Measurements from ENCODE around the gene ZNRF2.
A peak's percentile ranks its signal among the peaks of the same experiment; 100 is the strongest.
"Not testable (repeated sequence)": the region's sequence is repeated elsewhere in the genome, so short reads cannot be mapped to it uniquely, and the experiment has no call there.

ZNRF2 gene

DNA sequence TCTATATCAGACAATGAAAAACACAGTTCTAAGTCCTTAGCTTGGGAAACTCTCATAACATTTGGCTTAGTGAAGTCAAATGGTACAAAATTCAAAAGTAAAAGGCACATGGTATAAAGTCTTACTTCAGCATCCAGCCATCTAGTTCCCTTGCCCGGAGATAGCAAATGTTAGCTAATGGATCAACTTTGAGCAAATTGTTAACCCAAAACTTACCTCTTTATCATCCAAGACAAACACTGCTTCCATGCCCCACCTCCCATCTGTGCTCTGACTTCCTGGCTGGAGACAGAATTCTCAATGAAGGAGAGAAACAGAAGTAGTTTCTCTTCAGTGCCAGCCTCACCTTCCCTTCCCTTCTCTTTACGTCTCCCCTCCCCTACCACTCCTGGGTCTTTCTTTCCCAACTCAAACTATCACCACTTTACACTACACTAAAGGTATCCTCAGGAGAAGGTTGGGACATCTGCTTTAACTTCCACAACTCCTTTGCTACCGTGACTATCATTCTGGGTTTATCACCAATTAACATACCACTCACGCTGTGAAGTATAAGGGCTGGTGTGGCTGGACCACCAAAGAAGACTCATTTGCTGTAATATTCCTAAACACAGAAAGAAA is 21.2 kb upstream of the ZNRF2 start:
- DNase-seq = no peak

DNA sequence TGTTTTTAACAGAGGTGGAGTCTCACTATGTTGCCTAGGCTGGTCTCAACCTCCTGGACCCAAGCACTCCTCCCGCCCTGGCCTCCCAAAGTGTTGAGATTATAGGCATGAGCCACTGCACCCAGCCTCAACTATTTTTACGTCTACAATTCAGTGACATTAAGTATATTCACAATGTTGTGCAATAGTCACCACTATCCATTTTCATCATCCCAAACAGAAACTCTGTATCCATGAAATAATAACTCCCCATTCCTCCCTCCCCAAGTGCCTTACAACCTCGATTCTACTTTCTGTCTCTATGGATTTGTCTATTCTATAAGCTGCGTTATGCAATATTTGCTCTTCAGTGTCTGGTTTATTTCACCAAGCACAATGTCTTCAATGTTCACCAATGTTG is 20.3 kb upstream of the ZNRF2 start:
- DNase-seq = no peak

DNA sequence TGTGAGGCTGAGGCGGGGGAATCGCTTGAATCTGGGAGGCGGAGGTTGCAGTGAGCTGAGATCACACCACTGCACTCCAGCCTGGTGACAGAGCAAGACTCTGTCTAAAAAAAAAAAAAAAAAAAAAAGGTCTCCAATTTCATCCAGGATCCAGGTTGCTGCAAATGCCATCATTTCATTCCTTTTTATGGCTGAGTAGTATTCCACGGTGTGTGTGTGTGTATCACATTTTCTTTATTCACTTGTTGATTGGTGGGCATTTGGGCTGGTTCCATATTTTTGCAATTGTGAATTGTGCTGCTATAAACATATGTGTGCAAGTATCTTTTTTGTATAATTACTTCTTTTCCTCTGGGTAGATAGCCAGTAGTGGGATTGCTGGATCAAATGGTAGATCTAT is 19.2 kb upstream of the ZNRF2 start:
- not testable (repeated sequence) for DNase-seq

DNA sequence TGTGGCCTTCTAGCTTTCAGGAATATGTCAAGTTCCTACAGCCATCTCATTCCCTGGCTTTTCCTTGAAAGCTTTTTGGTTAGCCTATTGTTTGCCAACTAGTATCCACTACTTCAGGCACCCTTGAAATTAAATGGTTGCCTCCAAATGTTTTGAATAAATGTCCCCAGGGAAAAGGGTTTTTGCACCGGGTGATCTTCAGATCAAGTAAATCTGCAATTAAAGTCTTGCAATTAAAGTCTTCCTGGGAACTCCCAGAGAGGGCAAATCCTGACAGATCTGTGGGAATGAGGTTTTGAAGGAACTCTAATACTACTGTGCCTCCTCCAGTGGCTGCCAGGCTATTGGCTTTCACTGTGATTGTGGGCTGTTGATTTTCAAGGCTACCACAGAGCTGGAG is 17.7 kb upstream of the ZNRF2 start:
- DNase-seq = no peak

DNA sequence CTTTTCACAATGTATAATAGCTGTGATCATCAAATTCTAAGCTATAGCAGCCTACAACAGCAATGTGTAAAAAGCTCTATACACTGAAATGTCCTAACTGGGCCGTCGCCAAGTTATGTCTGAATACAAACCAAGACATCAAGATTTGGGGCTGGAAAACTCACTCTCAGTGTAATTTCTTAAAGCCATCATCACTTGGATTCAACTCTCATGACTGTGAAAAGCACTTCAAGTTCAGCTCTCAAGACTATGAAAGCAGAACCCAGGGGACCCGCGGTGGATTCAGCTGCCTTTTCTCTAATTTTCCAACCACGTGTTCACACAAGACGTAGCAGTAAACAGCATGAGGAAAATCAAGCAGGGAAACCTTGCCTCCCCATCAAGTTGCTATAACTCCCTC is 15.8 kb upstream of the ZNRF2 start:
- DNase-seq = no peak

DNA sequence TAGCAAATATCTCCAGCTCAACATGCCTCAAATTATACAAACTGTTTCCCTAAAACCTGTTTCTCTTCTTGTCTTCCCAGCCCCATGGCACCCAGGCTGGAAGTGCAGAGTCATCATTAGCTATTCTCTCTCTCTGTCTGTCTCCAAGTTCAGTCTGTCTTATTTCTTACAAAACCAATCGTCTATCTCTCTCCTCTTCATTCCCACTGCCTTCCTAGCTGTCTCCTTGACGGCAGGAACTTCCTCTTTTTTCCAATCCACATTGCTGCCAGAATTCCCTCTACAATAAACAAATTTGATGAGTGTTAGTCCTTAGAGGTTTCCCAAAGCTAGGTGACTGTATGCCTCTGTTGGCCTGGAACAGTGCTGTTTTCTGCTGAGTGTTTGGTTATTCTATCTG is 14.9 kb upstream of the ZNRF2 start:
- no peak for DNase-seq

DNA sequence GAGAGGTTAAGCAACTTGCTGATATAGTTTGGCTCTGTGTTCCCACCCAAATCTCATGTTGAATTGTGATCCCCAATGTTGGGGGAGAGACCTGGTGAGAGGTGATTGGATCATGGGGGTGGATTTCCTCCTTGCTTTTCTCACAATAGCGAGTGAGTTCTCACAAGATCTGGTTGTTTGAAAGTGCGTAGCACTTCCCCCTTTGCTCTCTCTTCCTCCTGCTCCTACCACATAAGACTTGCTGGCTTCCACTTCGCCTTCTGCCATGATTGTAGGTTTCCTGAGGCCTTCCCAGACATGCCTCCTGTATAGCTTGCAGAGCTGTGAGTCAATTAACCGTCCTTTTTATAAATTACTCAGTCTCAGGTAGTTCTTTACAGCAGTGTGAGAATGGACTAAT is 13.5 kb upstream of the ZNRF2 start:
- no peak for DNase-seq

DNA sequence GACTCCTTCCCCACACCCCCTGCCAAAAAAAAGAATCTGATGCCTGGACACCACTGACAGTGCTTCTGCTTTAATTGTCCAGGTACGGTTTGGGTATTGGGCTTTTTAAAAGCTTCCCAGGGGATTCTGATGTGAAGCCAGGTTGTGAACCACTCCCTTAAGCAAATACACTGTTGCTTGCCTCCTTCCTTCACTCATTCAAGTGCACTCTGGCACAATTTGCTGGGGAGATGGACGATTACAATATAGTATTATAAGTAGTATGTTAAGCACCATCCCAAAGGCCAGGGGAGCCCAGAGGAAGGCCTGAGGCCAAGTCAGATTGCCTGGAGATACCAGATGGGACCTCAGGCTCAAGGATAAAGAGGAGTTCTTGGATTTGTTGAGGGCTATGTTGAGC is 12.3 kb upstream of the ZNRF2 start:
- DNase-seq = no peak

DNA sequence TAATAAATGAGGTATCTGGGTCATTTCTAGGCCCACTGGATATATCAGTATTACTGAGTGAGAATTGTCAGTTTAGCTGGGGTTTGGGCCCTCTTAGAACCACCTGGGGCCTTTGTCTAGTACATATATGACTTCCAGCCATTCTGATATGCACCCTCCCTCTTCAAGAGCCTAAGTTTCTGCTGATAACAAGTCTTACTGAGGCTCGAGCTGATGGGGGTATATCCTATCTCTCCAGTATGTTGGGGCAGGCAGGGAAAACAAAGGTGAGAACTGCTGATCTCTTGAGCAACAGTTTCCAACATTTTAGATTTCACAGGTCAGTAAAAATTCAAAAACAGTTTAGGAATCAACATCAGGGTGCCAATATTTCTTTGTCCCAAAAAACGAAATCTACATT is 10.8 kb upstream of the ZNRF2 start:
- DNase-seq = no peak

DNA sequence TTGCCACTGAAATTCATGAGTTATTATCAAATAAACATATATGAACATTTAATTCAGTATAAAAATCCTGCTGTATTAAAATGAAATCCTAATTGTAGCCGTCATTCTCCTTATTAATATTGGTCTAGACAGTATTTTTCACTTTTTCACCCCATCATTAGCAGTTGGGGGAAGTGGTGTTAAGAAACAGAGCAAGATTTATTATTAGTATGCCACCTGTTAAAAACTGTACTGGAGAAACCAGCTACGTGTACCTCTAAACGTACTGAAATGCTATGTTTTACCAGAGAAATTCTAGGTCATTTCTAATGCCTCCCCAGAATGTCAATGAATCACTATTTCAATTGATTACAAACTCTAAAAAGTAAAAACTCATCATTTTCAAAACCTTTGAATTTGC is 9.8 kb upstream of the ZNRF2 start:
- DNase-seq = no peak

DNA sequence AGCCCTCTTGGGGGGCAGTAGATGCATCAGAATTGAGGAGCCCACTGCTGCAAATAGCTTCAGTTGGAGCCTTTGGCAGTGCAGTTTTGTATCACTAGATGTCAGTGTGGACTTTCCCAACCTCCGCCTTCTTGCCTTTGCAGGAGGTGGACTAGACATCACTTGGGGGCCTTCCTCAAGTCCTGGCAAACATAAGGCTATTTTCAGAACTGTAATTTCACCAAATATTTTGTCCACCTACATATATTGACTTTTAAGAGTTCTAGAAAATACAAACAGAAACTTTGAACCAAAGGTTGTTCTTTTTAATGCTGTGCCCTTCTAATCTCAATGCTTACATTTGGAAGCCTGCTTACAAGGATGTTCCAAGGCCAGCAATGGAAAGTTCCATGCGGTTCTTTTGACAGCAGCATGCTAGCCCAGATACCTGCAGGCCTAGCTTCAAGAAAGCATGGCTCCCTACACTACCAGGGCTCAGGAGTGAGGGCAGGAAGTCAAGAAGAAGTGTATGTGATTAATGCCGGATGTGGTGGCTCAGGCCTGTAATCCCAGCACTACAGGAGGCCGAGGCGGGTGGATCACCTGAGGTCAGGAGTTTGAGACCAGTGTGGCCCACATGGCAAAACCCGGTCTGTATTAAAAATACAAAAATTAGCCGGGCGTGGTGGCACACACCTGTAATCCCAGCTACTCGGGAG is 8.0 kb upstream of the ZNRF2 start:
- peak; percentile 55 for DNase-seq

DNA sequence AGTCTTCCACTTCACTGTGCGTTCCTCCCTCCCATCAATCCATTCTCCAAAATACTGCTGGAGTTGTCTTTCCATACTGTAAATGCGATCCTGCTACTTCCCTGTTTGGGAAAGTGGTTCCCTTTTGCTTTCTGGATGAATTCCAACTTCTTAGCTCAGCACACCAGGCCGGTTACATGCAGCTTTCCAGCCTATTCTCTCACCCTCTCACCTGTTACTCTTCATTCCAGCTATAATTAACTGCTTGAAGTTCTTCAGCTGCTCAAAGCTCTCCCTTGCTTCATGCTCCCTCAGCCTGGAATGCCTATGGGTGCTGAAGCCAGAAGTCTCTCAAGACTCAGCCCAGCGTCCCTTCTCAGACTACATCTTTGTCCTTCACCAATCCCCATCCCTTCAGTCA is 6.0 kb upstream of the ZNRF2 start:
- no peak for DNase-seq

DNA sequence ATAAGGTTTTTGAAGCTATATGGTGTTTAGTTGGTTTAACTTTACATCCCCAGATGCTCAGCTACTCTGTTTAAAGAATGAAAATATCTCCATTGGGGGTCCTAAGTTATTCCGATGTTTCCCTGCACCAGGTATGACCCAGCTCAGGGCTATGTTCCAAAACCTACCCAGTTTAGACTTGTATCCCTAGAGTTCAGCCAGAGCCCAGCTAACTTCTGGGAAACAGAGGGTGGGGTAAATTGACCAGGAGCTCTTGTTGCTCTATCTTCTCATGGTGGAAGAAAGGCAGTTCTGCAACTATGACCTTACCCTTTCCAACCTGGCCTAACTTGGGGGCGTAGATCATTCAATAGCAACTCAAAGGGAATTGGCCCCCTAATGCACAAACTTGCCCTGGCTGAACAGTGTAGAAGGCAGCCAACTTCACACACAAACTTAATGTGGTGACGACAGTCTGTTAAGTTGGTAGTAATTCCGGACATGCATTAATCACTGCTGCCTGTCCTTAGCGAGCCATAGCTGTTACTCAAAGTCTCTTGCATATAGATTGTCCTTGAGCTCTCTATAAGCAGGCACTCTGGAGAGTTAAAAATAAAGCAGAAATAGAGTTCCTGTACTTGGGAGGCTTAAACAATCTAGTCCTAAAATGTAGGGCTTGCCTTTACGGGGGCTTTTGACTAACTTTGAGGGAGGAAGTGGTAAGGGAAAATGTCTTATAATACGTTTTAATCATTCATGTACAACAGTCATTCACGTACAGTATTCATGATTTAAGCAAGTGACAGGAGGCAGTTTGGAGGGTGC is 5.3 kb upstream of the ZNRF2 start:
- DNase-seq = no peak

DNA sequence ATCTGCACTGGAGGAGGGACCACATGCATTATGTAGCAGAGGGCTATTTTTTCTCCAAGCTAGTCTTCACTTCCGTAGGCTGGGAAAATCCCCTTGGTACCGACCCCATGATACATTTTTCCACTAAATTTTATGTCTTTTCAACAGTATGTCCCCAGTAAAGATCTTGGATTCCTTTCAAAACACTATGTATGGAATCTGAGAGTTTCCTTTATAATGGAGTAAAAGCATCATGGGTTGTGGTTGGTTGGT is 4.8 kb upstream of the ZNRF2 start:
- DNase-seq = no peak

DNA sequence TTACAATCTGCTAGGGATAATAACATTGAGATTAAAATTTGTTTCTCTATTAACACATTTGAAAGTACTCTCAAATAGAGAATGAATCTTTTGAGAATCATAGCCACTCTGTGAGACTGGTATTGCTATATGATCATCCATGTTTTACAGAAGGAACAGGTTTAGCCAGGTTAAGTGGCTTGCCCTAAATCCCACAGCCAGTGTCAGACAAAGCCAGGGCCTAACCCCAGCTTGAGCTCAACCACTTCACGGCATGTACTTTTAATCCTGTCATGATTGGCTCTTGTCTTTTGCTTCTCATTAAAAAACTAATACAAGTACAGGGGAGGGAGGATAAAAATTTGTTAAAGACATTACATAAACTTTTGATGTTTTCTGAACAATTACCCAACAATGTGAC is 3.8 kb upstream of the ZNRF2 start:
- no peak for DNase-seq

DNA sequence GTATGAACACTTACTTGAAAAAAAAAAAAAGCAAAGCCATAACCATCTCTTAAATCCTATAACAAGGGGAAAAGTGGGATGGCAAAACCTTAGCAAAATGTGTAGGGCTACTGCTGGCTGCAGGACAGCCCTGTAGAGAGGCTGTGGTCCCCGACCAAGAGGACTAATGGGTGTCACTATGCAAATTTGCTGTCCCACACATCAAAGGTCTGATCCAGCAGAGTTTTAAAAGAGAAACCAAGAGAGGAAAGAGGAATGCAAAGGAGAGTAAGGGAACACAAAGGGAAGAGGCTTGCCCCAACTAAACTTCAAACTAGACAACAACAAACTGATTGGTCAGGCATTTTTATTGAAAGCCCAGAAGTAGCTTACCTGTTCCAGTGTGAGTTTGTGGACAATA is 3.1 kb upstream of the ZNRF2 start:
- no peak for DNase-seq

DNA sequence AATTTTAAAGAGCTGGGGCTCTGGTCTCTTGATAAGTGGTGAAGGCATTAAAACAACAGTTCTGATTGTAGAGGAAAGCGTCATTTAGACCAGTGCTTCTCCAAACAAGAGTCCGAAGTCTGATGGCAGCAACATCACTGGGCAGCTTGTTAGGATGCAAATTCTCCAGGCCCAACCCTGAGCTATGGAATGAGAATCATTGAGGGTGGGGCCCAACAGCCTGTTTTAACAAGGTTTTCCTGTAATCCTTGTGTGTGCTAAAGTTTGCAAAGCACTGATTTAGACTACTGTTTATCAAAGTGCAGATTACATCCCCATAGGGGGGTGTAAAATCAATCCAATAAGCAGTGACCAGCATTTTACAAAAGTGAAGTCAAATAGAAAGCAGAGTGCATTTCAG is 2.6 kb upstream of the ZNRF2 start:
- DNase-seq = no peak

DNA sequence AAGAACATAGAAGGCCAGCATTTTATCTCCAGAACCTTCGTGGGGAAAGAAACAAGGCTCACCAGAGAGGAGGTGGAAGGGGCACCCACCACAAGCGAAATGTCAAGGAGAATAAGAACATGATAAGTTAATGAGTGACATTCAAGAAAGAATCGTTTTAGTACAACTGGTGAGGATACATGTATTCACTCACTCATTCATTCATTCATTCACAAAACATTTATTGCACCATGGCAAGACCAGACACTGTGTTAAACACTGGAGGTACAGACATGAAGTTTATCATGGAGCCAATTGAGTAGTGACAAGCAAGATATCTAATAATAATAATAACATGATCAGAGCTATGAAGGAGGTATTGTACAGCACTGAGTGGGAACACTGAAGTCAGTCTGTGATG is 1.7 kb upstream of the ZNRF2 start:
- DNase-seq = no peak

DNA sequence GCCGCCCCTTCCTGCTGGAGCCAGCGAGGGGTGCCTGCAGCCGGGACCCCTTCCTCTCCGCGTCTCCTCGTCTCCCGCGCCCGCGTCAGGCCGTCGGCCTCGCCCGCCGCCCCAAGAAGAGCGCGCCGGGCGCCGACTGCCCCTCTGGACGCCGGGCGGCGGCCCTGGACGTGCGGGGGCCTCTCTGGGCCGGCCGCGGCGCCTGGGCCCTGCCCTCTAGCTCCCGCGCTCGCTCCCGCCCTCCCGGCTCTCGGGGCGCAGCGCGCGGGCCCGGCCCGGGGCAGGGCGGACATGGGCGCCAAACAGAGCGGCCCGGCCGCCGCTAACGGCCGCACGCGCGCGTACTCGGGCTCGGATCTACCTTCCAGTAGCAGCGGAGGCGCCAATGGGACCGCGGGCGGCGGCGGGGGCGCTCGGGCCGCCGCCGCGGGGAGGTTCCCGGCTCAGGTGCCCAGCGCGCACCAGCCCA is 704 bp downstream of the ZNRF2 start:
- DNase-seq = peak; percentile 33

DNA sequence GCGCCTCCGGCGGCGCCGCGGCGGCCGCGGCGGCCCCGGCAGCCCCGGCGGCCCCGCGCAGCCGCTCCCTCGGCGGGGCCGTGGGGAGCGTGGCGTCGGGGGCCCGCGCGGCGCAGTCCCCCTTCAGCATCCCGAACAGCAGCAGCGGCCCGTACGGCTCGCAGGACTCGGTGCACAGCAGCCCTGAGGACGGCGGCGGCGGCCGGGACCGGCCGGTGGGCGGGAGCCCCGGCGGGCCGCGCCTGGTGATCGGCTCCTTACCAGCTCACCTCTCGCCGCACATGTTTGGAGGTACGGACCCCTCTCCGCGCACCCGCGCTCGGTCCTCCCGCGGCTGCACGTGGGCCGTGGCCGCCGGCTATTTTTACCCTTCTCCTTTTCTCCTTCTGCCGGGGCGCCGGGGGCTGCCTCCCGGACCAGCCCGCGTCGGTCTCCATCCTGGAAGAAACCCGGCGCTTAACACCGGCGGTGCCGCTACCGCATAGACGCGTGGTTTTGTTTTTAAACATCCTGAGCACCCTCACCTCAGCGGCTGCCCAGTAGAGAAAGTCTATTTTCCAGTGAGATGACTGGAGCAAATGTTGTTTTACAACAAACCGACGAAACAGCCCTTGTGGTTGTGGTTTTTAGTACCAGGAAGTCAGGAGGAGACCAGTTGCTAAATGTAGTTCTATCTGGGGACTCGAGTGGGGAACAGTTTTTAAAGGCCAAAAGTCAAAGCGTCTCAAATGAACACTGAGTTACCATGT is 1.3 kb downstream of the ZNRF2 start:
- peak; percentile 64 for DNase-seq

DNA sequence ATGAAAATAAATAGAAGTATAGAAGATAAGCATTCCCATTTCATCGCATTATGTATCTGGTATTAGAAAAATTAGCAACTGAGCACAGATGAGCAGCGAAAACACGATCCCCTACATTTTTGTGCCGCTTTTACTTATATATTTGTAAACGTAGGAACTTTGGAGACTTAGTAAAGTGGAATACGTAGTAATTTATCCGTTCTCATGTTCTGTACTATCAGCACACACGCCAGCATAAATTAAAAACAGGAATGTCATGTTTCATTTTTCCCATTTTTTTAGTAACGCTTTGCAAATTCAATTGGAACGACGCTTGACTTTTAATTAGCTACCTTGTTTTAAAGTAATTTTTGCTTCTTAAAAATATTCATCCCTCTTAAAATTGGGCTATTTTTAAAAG is 2.4 kb downstream of the ZNRF2 start:
- no peak for DNase-seq

DNA sequence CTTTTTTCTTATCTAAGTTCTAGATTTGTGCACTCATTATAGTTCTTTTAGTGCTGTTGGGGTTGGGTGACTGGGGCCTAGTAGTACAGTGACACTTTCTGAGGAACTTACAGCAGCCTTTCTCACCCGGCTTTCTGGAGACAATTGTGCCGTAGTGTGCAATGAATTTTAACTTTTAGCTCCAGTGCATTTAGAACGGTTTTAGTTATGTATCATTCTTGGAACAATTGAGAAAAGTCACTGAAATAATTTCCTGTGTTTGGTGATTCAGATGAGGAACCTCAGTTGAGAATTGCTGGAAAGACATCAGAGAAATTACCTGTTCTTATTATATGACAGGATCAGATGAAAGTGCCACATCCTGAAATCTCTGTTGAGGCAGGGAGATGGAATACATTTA is 3.2 kb downstream of the ZNRF2 start:
- DNase-seq = not testable (repeated sequence)

DNA sequence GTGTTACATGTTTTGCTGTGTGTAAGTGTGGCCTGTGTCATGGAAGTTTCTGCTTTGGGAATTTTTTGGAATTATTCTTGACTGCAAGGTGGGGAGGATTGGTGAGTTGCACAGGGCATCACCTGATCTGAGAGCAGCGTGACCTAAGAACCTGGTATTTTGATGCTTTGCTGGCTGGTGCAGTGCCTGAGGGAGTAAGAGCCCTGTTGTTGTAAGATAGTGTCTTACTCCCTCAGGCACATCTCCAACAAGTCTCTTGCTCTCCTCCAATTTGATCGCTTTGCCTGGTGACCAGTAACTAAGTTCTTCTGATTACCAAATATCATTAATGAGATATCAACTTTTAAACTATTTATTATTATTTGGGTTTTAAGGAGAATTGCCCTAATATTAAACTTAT is 5.2 kb downstream of the ZNRF2 start:
- not testable (repeated sequence) for DNase-seq

DNA sequence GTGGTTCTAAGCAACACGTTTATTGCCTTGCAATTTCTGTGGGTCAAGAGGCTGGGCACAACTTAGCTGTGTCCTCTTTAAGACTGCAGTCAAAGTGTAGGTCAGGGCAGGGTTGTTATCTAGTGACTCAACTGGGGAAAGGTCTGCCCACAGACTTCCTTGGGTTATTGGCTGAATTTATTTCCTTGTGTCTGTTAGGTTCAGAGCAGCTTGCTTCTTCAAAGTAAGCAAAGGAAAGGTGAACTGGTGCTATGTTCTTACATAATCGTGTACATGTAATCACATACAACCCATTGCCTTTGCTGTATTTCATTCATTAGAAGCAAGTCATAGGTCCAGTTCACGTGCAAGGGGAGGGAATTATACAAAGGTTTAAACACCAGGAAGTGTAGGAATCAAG is 5.9 kb downstream of the ZNRF2 start:
- not testable (repeated sequence) for DNase-seq

Data from stimulated activated CD4-positive, alpha-beta T cell treated with anti-CD3 and anti-CD28 coated beads, Interleukin-4, amount 100 ng/mL, for 24 hours (primary cell).